ENCODE results near the gene TMX2.

TMX2 gene

GRCh38 chr11:57771365-57771764 lies 59.0 kb downstream of the TMX2 start:
- no peak for DNase-seq

GRCh38 chr11:57772562-57772961 lies 60.2 kb downstream of the TMX2 start:
- DNase-seq, result no peak

- DNase-seq, result no peak
These were observed 60.7 kb downstream of the TMX2 start for GRCh38 chr11:57773026-57773598.

- no peak for DNase-seq
These were observed 63.1 kb downstream of the TMX2 start for GRCh38 chr11:57775491-57775890.

- DNase-seq, result no peak
These were observed 63.7 kb downstream of the TMX2 start for GRCh38 chr11:57776031-57776521.

GRCh38 chr11:57776577-57777210 lies 64.3 kb downstream of the TMX2 start:
- DNase-seq, result no peak

- DNase-seq, result no peak
These were observed 65.5 kb downstream of the TMX2 start for GRCh38 chr11:57777969-57778317.

- no peak for DNase-seq
These were observed 66.1 kb downstream of the TMX2 start for GRCh38 chr11:57778318-57779037.

GRCh38 chr11:57779276-57779675 lies 66.9 kb downstream of the TMX2 start:
- DNase-seq, result no peak

- no peak for DNase-seq
These were observed 69.1 kb downstream of the TMX2 start for GRCh38 chr11:57781529-57781943.

- DNase-seq, result no peak
These were observed 72.7 kb downstream of the TMX2 start for GRCh38 chr11:57785072-57785471.

GRCh38 chr11:57786436-57786835 lies 74.0 kb downstream of the TMX2 start:
- DNase-seq, result no peak

- no peak for DNase-seq
These were observed 74.7 kb downstream of the TMX2 start for GRCh38 chr11:57787006-57787604.

- peak; percentile 7 for DNase-seq
These were observed 75.7 kb downstream of the TMX2 start for GRCh38 chr11:57787920-57788702.

GRCh38 chr11:57788703-57789088 lies 76.3 kb downstream of the TMX2 start:
- no peak for DNase-seq

Measured in CD4-positive, alpha-beta T cell treated with Interferon gamma for 1 hour (primary cell).